T-helper 2 cell treated with Interferon-gamma antibody and Interleukin-4, amounts not matched to agents 100 ng/mL and 5 ng/mL, for 36 hours (primary cell): ENCODE results near the gene KLK12. TPM values are rescaled to one million over a fixed set of nuclear protein-coding genes. Genes with fewer than 3 reads are reported as not detected.

Experiments
- intact Hi-C: fragments of 100-400 bp; cut with micrococcal nuclease; formaldehyde crosslinking; loops from one replicate; pipeline ENCODE4 v1.15.1; 2023
- total RNA-seq: library from RNA; stranded (reverse); gene quantifications from 2 replicates; pipeline ENCODE4 v1.2.3, GENCODE V29; 2022

Gene KLK12
- total RNA-seq, 1 donor from 2014 or later = not detected

GRCh38 chr19:50983625-50984292 is 51.0 kb downstream of the KLK12 start, which contains the start of gene KLK7:
KLK7 (minus strand) TSS chr19:50983917; CDS start chr19:50982399, 1,518 bp downstream.
- intact Hi-C loops = no loop called here

GRCh38 chr19:50982186-50982585 is 52.6 kb downstream of the KLK12 start:
- intact Hi-C loops = no loop called here

GRCh38 chr19:50981587-50982146 is 53.1 kb downstream of the KLK12 start:
- intact Hi-C loops = no loop called here

- intact Hi-C loops = no loop called here
These were observed 54.6 kb downstream of the KLK12 start for GRCh38 chr19:50980208-50980607.

- intact Hi-C loops = no loop called here
These were observed 55.0 kb downstream of the KLK12 start for GRCh38 chr19:50979758-50980157.

Other genes with a start within 250 kb of the KLK12 start
- gene ACP4, start 244.6 kb downstream of the KLK12 start, total RNA-seq = not detected in 2 replicates
- 1.7 and 2.6 TPM in 2 replicates for gene KLK1, start 211.2 kb downstream of the KLK12 start, total RNA-seq
- not detected in 2 replicates for gene KLK15, start 201.4 kb downstream of the KLK12 start, total RNA-seq
- gene KLK3, start 180.1 kb downstream of the KLK12 start, total RNA-seq = not detected in 2 replicates
- 0.16 and 0.27 TPM in 2 replicates for gene KLK2, start 161.6 kb downstream of the KLK12 start, total RNA-seq
- not detected in 2 replicates for gene KLK4, start 123.6 kb downstream of the KLK12 start, total RNA-seq
- gene KLK5, start 82.0 kb downstream of the KLK12 start, total RNA-seq = not detected in 2 replicates
- gene KLK6, start 65.4 kb downstream of the KLK12 start, total RNA-seq = not detected in 2 replicates
- not detected in 2 replicates for gene KLK7, start 51.1 kb downstream of the KLK12 start, total RNA-seq
- not detected in 2 replicates for gene KLK8, start 33.4 kb downstream of the KLK12 start, total RNA-seq
- gene KLK10, start 15.3 kb downstream of the KLK12 start, total RNA-seq = not detected in 2 replicates
- not detected in 2 replicates for gene KLK11, start 8.4 kb downstream of the KLK12 start, total RNA-seq
- gene KLK13, start 30.1 kb upstream of the KLK12 start, total RNA-seq = not detected in 2 replicates
- 0.64 and 0.80 TPM in 2 replicates for gene KLK14, start 47.9 kb upstream of the KLK12 start, total RNA-seq
- gene CTU1, start 73.4 kb upstream of the KLK12 start, total RNA-seq = 8.2 and 9.0 TPM in 2 replicates
- 0.14 and 0.25 TPM in 2 replicates for gene SIGLEC9, start 89.9 kb upstream of the KLK12 start, total RNA-seq
- gene SIGLEC7, start 107.3 kb upstream of the KLK12 start, total RNA-seq = not detected in 2 replicates
- 15.0 and 18.7 TPM in 2 replicates for gene CD33, start 190.1 kb upstream of the KLK12 start, total RNA-seq
- gene SIGLECL1, start 216.1 kb upstream of the KLK12 start, total RNA-seq = not detected in 2 replicates